Panc1 (cell line): ENCODE data around the gene CD22. TPM values are rescaled to one million over a fixed set of nuclear protein-coding genes. Genes with fewer than 3 reads are reported as not detected.

Experiments
- ATAC-seq: fragments of 200-7000 bp; cut with Tn5 transposase; 2 replicates; pipeline ENCODE4 v1.9.1; 2020; ENCODE audit warnings: mild to moderate bottlenecking, moderate library complexity
- BruUV-seq: library from RNA; stranded (reverse); fragments of 400-500 nt; replicated peaks from 2 replicates; lab custom pipeline; 2021; lab: Mats Ljungman, UMichigan
- CTCF ChIA-PET: fragments of 300-600 bp; sonication (Branson Sonifier 250); formaldehyde crosslinking; loops from one replicate; lab custom pipeline; 2022; ENCODE audit warnings: antibody characterized with exemption; lab: Charles Lee
- POLR2A ChIA-PET: fragments of 300-600 bp; sonication (Branson Sonifier 250); formaldehyde crosslinking; loops from one replicate; lab custom pipeline; 2022; ENCODE audit warnings: antibody characterized with exemption; lab: Charles Lee
- DNase-seq: peaks from one replicate; pipeline ENCODE4 v3.0.0-alpha.2; 2010; ENCODE audit warnings: low read depth, low spot score
- H3K27ac ChIP-seq: 2 replicates; pipeline ENCODE4 v1.5.1; 2011; ENCODE audit warnings: mild to moderate bottlenecking, low read length, inconsistent platforms
- H3K27me3 ChIP-seq: fragments of 200-500 bp; sonication (Bioruptor generic); 2 replicates; pipeline ENCODE4 v1.6.0; 2014; ENCODE audit warnings: low read length, inconsistent platforms; ENCODE audit not compliant: control insufficient read depth, insufficient read depth
- H3K36me3 ChIP-seq: fragments of 200-500 bp; sonication (Bioruptor generic); 2 replicates; pipeline ENCODE4 v1.5.1; 2014; ENCODE audit warnings: inconsistent platforms, mild to moderate bottlenecking, low read length, moderate library complexity; ENCODE audit not compliant: control insufficient read depth, insufficient read depth
- H3K4me1 ChIP-seq: 2 replicates; pipeline ENCODE4 v1.5.1; 2011; ENCODE audit warnings: inconsistent platforms, mild to moderate bottlenecking, low read length, moderate library complexity; ENCODE audit not compliant: control insufficient read depth, insufficient read depth
- H3K4me3 ChIP-seq, 2 experiments: 2 replicates each; pipeline ENCODE4 v1.5.1; 2011 to 2012; ENCODE audit warnings: low read depth in 2 of 2, low read length in 2 of 2, mild to moderate bottlenecking in 2 of 2, inconsistent platforms in 1 of 2, moderate library complexity in 1 of 2
- H3K9me3 ChIP-seq: fragments of 200-500 bp; sonication (Bioruptor generic); 2 replicates; pipeline ENCODE4 v1.5.1; 2014; ENCODE audit warnings: low read depth, mild to moderate bottlenecking, inconsistent platforms, low read length, moderate library complexity; ENCODE audit not compliant: control insufficient read depth, insufficient read depth
- POLR2AphosphoS5 ChIP-seq: IDR thresholded peaks from 2 replicates; pipeline ENCODE4 v1.6.1; 2012; ENCODE audit warnings: mild to moderate bottlenecking, low read depth, low read length, moderate library complexity
- SIN3A ChIP-seq: IDR thresholded peaks from 2 replicates; pipeline ENCODE4 v1.6.1; 2012; ENCODE audit warnings: low read depth, mild to moderate bottlenecking, low read length, moderate library complexity, borderline replicate concordance; ENCODE audit not compliant: insufficient read depth
- TCF7L2 ChIP-seq: IDR thresholded peaks from 2 replicates; pipeline ENCODE4 v1.6.1; 2011; ENCODE audit warnings: mild to moderate bottlenecking, low read depth, low read length, inconsistent platforms
- in situ Hi-C: cut with HindIII; loops from 2 replicates; pipeline ENCODE4 v1.10.0; 2016; ENCODE audit warnings: low sequenced_read_pairs, low pct_unique_long_range_greater_than_20kb
- intact Hi-C: fragments of 100-400 bp; cut with micrococcal nuclease; formaldehyde crosslinking; loops from one replicate; pipeline ENCODE4 v1.10.0; 2022; ENCODE audit not compliant: unreplicated experiment
- total RNA-seq: library from RNA; stranded (reverse); gene quantifications from one replicate; pipeline ENCODE4 v1.2.1, GENCODE V29; 2021; ENCODE audit not compliant: unreplicated experiment
- TF ChIP-seq, protein P1 (sequence below): fragments of 450-650 bp; IDR thresholded peaks from 2 replicates; pipeline ENCODE4 v1.5.1; 2017; ENCODE audit warnings: mild to moderate bottlenecking
- TF ChIP-seq, protein P2 (sequence below), 2 experiments: IDR thresholded peaks; 2 replicates each; pipeline ENCODE4 v1.6.1; 2011 to 2012; ENCODE audit warnings: low read depth in 2 of 2, control low read depth in 1 of 2, low read length in 1 of 2, mild to moderate bottlenecking in 1 of 2, moderate library complexity in 1 of 2; ENCODE audit not compliant: insufficient read depth in 1 of 2

CD22 gene
- total RNA-seq, 1 experiment from 2014 or later, result 0.74 TPM

DNA sequence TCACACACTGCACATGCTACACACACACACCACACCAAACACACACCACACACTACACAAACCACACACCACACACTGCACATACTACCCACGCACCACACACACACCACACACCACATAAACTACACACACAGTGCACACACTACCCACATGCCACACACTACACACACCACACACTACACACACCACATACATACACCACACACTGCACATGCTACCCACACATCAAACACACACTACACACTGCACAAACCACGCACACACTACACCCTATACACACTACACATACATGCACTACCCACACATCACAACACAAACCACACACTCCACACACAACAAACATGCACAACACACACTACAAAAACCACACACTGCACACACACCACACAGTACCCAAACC, 31.1 kb upstream of the CD22 start:
- no peaks in the 10 kb centered on the region for H3K4me1 ChIP-seq
- no peaks in the 10 kb centered on the region for H3K9me3 ChIP-seq
- ChIA-PET CTCF (no interaction called here), POLR2A (no interaction called here)
- H3K4me3 ChIP-seq, result no peak overlapping the region
- TF ChIP-seq, protein P1, sequence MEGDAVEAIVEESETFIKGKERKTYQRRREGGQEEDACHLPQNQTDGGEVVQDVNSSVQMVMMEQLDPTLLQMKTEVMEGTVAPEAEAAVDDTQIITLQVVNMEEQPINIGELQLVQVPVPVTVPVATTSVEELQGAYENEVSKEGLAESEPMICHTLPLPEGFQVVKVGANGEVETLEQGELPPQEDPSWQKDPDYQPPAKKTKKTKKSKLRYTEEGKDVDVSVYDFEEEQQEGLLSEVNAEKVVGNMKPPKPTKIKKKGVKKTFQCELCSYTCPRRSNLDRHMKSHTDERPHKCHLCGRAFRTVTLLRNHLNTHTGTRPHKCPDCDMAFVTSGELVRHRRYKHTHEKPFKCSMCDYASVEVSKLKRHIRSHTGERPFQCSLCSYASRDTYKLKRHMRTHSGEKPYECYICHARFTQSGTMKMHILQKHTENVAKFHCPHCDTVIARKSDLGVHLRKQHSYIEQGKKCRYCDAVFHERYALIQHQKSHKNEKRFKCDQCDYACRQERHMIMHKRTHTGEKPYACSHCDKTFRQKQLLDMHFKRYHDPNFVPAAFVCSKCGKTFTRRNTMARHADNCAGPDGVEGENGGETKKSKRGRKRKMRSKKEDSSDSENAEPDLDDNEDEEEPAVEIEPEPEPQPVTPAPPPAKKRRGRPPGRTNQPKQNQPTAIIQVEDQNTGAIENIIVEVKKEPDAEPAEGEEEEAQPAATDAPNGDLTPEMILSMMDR, result no peak
- intact Hi-C loops, result no loop called here
- H3K36me3 ChIP-seq, result no peaks in the 10 kb centered on the region
- H3K27ac ChIP-seq, result no peak overlapping the region
- DNase-seq, result no peak
- no peak for ATAC-seq
- in situ Hi-C loops, result no loop called here
- no TSS peak for BruUV-seq
- no peaks in the 10 kb centered on the region; the same call in 1 of the 2 replicates for H3K27me3 ChIP-seq

DNA sequence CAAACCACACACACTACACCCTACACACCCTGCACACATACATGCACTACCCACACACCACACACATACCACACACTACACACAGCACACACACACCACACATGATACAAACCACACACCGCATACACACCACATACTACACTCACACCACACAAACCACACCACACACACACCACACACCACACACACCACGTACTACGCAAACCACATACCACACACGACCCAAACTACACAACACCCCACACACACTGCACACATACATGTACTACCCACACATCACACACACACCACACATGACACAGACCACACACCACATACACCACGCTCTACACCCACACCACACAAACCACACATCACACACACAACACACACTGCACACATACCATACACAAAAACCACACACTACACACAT, 30.4 kb upstream of the CD22 start:
- no TSS peak for BruUV-seq
- no peaks in the 10 kb centered on the region for H3K4me1 ChIP-seq
- H3K4me3 ChIP-seq, result no peak overlapping the region
- in situ Hi-C loops, result no loop called here
- TF ChIP-seq SIN3A (no peak), TCF7L2 (no peak), POLR2AphosphoS5 (no peak)
- TF ChIP-seq, protein P2, sequence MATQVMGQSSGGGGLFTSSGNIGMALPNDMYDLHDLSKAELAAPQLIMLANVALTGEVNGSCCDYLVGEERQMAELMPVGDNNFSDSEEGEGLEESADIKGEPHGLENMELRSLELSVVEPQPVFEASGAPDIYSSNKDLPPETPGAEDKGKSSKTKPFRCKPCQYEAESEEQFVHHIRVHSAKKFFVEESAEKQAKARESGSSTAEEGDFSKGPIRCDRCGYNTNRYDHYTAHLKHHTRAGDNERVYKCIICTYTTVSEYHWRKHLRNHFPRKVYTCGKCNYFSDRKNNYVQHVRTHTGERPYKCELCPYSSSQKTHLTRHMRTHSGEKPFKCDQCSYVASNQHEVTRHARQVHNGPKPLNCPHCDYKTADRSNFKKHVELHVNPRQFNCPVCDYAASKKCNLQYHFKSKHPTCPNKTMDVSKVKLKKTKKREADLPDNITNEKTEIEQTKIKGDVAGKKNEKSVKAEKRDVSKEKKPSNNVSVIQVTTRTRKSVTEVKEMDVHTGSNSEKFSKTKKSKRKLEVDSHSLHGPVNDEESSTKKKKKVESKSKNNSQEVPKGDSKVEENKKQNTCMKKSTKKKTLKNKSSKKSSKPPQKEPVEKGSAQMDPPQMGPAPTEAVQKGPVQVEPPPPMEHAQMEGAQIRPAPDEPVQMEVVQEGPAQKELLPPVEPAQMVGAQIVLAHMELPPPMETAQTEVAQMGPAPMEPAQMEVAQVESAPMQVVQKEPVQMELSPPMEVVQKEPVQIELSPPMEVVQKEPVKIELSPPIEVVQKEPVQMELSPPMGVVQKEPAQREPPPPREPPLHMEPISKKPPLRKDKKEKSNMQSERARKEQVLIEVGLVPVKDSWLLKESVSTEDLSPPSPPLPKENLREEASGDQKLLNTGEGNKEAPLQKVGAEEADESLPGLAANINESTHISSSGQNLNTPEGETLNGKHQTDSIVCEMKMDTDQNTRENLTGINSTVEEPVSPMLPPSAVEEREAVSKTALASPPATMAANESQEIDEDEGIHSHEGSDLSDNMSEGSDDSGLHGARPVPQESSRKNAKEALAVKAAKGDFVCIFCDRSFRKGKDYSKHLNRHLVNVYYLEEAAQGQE (IDR thresholded peaks at IDR 0.05; ENCODE audit: insufficient read depth in 1 of 2, low read depth in 2 of 2, low read length in 1 of 2), result no peak
- TF ChIP-seq, protein P1, result no peak
- H3K36me3 ChIP-seq, result no peaks in the 10 kb centered on the region
- DNase-seq, result no peak
- ChIA-PET CTCF (no interaction called here), POLR2A (no interaction called here)
- H3K27ac ChIP-seq, result no peak overlapping the region
- ATAC-seq, result no peak
- no peaks in the 10 kb centered on the region for H3K9me3 ChIP-seq
- no peaks in the 10 kb centered on the region; the same call in 1 of the 2 replicates for H3K27me3 ChIP-seq
- intact Hi-C loops, result no loop called here
